NCI-H187 (cell line): ENCODE data around the gene TREML2.
"Not testable (repeated sequence)": the region's sequence is repeated elsewhere in the genome, so short reads cannot be mapped to it uniquely, and the experiment has no call there.

Source experiments
- DNase-seq, 2 experiments: peaks; one replicate each; lab custom pipeline; 2025; lab: John Stamatoyannopoulos, UW

Gene TREML2, protein sequence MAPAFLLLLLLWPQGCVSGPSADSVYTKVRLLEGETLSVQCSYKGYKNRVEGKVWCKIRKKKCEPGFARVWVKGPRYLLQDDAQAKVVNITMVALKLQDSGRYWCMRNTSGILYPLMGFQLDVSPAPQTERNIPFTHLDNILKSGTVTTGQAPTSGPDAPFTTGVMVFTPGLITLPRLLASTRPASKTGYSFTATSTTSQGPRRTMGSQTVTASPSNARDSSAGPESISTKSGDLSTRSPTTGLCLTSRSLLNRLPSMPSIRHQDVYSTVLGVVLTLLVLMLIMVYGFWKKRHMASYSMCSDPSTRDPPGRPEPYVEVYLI

DNA sequence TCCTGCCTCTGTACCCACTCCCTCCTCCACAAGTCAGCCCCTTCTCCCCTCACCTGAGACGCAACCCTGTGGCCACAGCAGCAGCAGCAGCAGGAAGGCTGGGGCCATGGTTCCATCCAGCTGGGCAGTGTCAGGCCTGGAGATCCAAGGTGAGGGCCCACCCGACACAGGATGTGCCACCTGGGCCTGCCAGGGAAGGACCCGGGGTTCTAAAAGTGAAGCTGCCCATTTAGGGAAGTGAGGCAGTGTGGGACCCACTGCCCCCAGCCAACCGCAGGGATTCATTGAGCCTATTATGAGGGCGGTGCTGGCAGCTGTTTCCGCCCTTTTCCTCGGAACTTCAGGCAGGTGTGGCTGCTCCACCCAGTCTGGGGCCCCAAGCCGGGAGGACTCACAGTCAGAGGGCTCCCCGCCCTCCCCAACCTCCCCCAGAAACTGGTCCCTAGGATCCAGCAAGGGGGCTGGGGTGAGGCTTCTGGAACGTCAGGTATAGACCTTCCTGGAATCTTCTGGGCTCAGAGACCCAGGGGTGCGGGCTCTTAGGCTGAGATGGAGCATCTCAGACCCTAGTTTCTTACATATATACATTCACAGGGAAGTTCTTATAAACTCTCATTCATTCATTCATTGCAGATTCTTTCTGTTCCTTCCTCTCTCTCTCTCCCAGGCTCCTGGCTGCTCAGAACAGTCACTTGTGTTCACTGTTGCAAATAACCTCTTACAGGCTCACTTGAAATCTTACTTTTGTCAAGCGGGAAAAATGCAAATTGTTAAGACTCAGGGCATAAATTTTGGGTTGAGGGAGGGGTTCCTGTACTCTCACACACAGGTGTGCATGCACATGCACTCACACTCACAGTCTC, at the start of gene TREML2:
TSS of gene TREML2 (minus strand) at position 249 of the 863 bp plus-strand sequence. CDS start at position 108, 141 bp downstream.
- DNase-seq, result no peak

DNA sequence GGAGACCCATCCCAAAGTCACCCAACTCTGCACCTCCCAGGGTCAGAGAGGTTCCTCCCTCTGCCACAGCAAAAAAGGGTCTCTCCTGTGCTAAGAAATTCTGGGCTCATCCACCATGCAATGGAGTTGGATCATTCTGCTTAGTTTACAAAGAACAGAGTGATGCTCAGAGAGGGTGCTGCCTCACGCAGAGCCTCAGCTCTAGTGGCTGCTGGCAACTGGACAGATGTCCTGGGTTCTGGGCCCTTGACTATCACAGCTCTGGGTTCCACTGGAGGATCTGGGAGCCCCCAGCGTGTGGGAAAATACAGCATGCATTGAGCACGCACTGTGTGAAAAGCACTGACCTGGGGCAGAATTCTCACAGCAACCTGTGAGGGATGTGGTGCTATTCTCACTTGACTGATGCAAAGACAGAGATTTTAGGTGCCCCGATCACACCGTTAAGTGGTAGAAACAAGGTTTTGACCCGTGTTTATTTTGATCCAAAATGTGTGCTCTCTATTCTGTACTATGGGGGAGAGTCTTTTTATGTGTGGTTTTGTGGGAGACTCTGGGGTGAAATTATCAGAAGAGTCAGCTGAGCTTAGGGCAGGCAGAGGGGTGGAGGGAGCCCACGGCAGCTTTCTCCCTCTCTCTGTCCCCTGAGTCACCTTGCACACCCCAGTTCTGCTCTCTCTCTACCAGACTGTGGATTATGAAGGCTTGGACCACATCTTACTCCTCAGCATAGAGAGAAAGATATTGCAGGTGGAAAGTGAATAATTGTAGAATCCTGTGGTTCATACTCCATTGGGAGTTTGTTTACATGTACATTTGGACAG, 47.1 kb upstream of the TREML2 start:
- DNase-seq, result no peak

DNA sequence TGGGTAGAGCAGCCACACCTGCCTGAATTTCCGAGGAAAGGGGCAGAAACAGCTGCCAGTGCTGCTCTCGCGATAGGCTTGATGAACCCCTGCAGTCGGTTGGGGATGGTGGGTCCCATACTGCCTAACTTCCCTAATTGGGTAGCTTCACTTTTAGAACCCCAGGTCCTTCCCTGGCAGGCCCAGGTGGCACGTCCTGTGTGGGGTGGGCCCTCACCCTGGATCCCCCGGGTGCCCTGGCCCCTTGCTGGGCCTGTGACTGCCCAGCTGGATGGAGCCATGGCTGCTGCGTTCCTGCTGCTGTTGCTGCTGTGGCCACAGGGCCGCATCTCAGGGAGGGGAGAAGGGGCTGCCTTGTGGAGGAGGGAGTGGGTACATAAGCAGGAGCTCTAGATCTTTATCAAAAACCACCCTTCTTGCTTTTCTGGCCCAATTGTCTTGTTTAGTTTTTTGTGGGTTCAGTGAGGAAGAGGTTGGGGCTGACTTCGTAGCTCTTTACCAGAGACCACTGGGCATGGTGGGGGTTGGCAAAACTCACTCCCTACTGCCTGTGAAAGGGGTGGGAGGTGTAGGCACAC, 46.4 kb upstream of the TREML2 start:
- DNase-seq, result no peak

DNA sequence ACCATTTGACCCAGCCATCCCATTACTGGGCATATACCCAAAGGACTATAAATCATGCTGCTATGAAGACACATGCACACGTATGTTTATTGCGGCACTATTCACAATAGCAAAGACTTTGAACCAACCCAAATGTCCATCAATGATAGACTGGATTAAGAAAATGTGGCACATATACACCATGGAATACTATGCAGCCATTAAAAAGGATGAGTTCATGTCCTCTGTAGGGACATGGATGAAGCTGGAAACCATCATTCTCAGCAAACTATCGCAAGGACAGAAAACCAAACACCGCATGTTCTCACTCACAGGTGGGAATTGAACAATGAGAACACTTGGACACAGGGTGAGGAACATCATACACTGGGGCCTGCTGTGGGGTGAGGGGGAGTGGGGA, 45.6 kb upstream of the TREML2 start:
- not testable (repeated sequence) for DNase-seq

GRCh38 chr6:41239467-41240159, 38.7 kb upstream of the TREML2 start:
- DNase-seq, result no peak

DNA sequence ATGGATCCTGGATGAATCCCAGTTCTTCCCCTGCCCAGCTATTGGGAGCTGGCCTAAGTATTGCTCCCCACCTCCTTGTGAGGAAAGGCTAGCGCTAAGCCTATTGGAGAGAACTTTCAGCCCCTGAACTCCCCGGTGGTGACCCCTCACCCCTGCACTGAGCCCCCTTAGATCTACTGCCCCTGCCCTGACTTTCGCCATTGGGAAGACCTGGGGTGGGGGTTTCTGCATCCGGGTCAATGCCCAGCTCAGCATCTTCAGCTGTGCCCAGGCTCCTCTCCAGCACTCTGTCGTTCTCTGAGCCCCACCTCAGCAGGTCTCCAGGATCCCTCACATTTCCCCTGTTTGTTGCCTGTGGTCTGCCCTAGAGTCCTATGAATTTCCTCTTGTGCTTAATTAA, 36.2 kb upstream of the TREML2 start:
- no peak for DNase-seq

GRCh38 chr6:41236276-41236675, 35.3 kb upstream of the TREML2 start:
- no peak for DNase-seq

GRCh38 chr6:41232667-41233066, 31.7 kb upstream of the TREML2 start:
- DNase-seq, result no peak

DNA sequence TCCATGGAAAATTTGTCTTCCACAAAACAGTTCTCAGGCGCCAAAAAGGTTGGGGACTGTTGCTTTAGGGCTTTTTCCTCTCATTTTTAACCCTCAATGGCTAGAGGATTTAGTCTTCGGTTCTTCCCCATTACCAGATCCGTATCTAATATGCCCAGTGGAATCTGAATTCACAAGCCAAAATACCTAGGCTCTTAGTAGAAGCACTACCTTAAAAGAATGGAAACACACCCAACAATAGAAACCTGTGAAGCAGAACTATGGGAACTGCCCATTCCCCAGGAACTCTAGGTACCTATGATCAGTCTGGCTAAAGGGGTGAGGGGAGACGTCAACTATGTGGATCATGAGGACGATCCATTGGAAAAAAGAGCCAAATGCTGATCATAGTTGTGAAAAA, 30.3 kb upstream of the TREML2 start:
- DNase-seq, result no peak

DNA sequence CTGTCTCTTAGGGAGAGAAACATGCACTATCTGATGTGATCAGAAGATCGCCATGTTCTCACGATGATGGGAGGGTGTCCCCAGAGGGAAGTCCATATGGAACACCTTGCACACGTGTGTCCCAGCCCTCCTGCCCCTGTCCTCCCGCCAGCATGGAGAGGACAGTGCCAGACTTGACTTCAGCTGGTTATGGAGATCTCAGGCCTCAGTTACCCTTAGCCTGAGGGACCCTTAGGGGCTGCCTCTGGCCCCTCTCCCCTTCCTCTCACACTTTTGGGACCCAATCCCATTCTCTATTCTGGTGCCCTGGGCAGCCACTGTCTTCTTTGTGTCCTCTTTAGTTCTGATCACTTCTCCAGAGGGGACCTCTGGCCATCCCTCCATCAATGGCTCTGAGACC, 28.8 kb upstream of the TREML2 start:
- DNase-seq, result no peak

DNA sequence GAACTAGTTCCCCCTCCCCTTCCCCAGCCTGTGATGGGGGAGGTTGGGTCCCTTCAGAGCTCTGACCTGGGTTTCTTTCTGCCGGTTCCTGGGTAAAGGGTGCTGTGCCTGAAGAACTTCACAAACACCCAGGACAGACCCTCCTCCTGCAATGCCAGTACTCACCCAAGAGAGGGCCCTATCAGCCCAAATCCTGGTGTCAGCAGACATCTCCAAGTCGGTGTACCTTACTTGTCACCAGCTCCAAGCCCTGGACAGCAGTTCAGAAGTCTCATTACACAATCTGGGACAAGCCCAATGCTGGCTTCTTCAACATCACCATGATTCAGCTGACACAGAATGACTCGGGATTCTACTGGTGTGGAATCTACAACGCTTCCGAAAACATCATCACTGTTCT, 27.7 kb upstream of the TREML2 start:
- DNase-seq, result no peak

GRCh38 chr6:41228096-41228495, 27.1 kb upstream of the TREML2 start, which contains the start of gene TREML4:
Gene TREML4, plus strand, starts transcription at chr6:41228349. Its CDS starts 79 bp downstream, at chr6:41228428.
- DNase-seq, result no peak

GRCh38 chr6:41226752-41227151, 25.8 kb upstream of the TREML2 start:
- peak in 1 of 2 experiments; percentile 55 for DNase-seq

- no peak for DNase-seq
These were observed 23.9 kb upstream of the TREML2 start for GRCh38 chr6:41224800-41225199.

GRCh38 chr6:41222513-41222912, 21.6 kb upstream of the TREML2 start:
- no peak for DNase-seq

DNA sequence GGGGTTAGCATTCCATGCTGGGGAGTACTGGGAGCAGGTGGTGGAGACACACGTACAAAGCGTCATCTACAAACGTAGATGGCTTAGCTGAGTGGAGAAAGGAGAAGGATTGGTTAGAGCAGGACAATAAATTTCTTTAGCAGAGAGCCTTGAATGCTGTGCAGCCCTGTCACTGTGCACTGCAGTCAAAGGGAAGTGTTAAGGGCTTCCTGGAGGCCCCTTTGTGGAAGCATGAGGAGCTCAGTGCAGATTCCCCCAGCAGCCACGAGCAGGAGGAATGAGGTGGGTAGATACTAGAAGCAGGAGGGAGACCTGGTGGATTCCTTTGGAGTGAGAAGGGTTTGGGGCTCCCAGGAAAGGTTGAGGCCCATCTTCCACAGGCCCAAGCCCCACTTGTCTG, 21.1 kb upstream of the TREML2 start:
- DNase-seq, result no peak

DNA sequence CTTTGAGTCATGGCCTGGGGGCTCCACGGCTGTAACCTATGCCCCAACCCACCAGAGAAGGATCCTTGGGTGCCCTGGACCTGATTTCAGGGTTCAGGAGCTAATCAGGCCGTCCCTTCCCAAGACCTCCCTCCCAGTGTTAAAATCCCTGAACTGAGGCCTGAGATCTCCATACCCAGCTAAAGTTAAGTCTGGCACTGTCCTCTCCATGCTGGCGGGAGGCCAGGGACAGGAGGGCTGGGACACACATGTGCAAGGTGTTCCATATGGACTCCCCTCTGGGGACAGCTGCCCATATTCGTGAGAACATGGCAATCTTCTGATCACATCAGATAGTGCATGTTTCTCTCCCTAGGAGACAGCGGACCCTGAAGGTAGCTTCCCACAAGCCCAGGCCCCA, 15.7 kb upstream of the TREML2 start:
- no peak for DNase-seq

DNA sequence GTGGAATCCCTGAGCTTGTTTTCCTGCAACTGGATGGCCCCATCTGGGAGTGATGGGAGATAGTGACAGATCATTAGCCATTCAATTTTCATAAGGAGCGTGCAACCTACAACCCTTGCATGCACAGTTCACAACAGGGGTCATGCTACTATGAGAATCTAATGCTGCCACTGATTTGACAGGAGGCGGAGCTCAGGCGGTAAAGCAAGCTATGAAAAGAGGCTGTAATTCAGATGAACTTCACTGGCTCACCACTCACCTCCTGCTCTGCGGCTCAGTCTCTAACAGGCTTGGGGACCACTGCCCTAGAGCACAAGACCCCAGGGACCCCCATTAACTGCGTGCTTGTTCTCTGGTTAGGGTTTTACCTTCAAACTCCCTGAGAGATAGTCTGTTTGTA, 14.8 kb upstream of the TREML2 start:
- no peak for DNase-seq

- DNase-seq, result no peak
These were observed 13.8 kb upstream of the TREML2 start for GRCh38 chr6:41214559-41215238.

- no peak for DNase-seq
These were observed 8.8 kb upstream of the TREML2 start for GRCh38 chr6:41209547-41210320.
